GM04503 (cell line): ENCODE data around the gene TP53BP1.
"Not testable (repeated sequence)": the region's sequence is repeated elsewhere in the genome, so short reads cannot be mapped to it uniquely, and the experiment has no call there.

Experiments used
- DNase-seq: peaks from one replicate; pipeline ENCODE4 v3.0.0-alpha.2; 2012; ENCODE audit warnings: low read depth

TP53BP1 gene

DNA sequence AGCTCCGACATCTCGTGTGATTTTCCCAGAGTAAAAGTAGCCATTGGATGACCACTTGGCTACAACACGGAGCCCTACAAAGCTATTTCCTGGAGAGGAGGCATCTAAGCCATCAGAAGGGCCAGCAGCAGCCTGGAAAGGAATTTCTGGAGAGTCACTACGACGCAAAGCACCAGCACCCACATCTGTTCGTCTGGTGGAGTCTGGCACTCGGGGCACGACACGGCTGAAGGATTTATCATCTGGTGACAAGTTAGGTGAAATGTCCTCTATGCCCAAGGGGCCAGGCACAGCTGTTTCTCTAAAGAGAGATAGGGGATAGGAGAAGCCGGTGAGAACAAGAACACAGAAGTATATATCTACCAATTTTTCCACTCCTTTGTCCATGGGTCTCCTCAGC lies 72.5 kb downstream of the TP53BP1 start:
- no peak for DNase-seq

DNA sequence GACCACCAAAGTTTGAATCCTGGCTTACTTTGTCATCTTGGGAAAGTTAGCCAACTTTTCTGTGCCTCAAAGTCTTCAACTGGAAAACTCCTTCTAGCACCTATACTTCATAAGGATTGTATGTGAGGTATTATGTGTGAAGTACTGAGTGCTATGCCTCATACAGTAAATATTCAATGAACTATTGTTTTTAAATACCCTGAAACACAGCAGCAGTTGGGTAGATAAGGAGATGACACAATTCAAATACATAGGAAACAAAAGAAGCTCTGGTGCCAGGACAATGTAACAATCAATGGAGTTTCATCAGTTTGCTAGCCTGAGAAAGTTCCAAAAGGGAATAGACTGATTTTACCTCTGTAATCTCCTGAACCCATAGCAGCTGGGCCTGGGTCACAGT lies 78.8 kb downstream of the TP53BP1 start:
- DNase-seq = no peak

DNA sequence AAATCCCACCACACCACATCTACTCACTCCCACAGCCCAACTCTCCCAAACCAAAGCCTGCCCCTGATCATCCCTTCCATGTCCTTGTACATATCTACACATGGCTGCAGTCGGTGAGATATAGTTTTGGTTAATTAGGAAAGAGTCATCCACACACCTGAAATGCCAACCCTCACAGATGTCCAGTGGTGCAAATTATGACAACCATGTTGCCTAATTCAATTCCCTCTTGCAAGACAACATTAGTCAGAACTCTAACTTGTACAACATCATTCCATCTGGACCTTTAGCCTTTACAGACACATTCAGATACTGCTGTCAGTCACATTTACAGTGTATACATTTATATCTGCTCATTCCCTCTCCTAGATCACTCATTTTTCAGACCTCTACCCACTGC lies 80.9 kb downstream of the TP53BP1 start:
- no peak for DNase-seq

DNA sequence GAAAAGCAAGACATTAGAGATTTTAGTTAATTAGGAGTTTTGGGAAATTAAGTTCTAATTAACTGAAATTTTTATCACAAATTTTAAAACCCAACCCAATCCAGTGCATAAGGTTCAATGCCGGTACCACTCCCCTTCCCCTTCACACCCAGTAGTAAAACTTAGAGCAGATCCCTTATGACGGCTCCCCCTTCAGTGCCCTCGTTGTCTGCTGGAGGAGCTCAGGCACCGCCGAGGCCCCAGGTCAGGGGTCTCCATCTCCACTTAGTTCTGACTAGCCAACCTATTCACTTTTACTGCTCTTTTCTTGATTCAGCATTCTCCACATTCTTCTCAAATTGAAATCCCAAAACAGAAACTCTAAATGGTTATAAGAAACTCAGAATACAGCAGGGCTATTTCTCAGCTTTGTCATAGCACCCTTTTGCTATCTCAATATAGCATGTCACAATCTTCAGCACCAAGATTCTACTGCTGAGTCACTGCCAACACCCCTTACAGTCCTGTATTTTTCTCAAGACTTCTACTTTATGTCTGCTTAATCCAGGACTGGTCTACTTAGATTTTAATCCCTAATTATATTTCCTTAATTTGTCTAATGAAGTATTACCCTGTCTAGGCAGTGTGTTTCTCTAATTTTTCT lies 82.3 kb downstream of the TP53BP1 start:
- peak; percentile 14 for DNase-seq

DNA sequence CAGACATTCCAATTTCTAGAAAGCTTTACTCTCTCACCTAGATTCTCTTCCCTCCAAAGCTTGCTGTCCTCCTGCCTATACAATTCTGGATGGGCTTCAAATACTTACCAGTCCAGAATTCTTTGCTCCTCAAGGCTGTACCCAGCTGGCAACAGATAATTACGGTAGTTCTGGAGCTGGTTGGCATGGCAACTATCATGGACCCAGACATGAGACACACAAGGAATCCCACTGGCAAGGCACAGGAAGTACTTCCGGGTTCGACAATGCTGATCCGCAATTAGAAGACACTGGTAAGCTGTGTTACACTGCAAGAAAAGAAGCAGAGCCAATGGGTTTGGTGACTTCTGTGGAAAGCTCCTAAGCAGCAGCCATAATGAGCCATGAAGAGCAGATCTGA lies 84.2 kb downstream of the TP53BP1 start:
- DNase-seq = no peak

DNA sequence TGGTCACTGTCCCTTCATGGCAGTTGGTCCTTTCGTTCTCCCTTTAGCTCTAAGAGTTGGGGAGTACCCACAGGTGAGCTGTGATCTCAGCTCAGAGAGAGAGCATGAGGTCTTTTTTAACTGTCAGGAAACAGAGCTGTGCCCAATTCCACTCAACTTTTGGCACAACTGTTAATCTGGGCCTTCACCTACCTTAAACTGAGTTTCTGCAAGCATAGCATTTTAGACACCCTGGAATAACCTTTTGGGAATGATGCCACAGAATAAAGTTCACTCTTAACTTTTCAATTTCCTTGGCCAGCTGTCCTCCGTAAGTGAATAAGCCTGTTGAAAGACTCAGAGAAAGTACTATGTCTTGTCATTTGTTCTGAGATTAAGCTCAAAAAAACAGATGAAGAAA lies 86.1 kb downstream of the TP53BP1 start:
- no peak for DNase-seq

DNA sequence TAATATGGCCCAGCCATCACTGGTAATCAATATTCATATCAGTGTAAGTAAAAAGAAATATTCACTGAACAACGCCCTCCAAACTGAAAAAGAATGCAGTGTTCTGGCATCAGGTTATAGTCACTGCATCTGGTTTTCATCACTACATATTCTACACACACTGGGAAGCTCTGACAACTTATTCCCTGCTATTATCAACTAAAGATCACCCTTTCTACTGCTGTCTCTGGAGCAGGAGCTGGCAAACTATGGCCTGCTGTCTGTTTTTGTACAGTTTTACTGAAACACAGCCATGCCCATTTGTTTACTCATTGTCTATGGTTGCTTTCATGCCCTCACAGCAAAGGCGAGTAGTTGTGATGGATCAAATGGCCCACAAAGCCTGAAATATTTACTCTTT lies 86.8 kb downstream of the TP53BP1 start:
- DNase-seq = no peak

DNA sequence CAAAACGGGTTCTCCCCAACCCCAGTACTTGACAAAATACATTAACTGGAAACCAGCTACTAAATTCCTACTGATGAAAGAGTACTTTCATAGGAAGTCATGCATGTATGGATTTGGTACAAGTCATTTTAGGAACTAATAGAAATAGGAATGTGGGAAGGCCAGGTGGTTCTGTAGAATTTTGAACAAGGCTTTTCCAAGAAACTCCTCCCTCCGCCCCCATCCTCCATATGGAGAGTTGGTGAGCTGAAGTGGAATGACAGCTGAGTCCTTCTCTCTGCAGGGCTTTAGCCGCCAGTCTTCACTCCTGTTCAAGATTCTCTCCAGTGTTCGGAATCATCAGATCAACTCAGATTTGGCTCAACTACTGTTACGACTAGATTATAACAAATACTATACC lies 88.8 kb downstream of the TP53BP1 start:
- no peak for DNase-seq

DNA sequence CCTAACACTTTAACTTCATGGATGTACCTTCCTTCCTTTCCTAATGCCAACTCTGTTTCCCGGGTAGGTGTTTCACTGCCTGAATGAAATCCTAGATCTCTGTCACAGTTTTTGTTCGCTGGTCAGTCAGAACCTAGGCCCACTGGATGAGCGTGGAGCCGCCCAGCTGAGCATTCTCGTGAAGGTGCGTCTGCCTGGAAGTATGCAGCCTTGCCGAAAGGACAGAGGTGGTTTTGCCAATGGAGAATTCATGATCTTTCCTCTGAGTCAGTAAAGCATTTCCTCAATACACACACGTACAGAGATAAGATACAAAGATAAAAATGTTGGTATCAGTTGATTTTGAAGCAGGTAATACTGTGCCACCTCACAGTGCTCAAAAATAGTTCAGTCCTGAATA lies 89.3 kb downstream of the TP53BP1 start:
- DNase-seq = no peak

DNA sequence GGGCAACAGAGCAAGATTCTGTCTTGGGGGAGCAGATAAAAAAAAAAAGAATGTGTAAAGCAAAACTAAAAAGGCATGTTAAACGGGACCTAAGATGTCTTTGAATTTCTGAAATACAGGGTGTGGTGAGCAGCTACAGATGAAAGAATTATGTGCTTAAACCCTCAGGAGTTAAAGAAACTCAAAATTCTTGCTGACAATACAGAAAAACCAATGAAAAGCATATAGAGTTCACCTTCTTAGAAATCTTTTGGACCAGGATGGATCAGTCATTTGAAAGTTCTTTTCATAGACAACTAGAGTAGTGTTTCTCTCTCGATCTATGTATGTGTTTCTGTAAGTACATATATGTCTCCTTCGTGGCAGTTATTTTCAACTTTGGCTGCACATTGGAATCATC lies 90.7 kb downstream of the TP53BP1 start:
- no peak for DNase-seq

DNA sequence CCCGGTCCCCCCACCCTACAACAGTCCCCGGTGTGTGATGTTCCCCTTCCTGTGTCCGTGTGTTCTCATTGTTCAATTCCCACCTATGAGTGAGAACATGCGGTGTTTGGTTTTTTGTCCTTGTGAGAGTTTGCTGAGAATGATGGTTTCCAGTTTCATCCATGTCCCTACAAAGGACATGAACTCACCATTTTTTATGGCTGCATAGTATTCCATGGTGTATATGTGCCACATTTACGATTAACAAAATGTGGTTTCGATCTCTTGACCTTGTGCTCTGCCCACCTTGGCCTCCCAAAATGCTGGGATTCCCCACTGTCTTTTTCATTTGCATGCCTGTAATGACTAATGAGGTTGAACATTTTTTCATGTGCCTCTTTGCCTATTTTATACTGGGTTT lies 99.4 kb downstream of the TP53BP1 start:
- DNase-seq = not testable (repeated sequence)

DNA sequence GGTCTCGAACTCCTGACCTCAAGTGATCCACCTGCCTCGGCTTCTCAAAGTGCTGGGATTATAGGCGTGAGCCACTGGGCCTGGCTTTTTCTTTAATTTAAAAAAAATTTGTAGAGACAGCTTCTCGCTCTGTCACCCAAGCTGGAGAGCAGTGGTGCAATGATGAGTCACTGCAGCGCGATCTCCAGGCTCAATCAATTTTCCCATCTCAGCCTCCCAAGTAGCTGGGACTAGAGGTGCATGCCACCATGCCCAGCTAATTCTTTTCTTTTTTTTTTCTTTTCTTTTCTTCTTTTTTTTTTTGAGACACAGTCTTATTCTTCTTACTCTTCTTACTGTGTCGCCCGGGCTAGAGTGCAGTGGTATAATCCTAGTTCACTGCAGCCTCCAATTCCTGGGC lies 102.2 kb downstream of the TP53BP1 start:
- no peak for DNase-seq

DNA sequence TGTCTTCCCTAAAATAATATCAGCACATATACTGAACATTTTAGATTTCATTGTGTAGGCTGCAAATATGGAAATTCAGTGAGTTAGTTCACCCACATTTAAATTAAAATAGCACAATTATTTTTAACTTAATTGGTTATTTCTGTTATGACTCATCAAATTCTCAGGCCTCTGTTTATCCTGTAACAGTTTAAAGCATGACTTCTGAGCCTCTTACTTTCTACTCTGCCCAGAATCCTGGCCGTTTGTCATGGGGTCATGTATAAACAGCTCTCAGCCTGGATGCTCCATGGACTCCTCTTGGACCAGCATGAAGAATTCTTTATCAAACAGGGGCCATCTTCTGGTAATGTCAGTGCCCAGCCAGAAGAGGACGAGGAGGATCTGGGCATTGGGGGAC lies 109.9 kb downstream of the TP53BP1 start:
- no peak for DNase-seq

DNA sequence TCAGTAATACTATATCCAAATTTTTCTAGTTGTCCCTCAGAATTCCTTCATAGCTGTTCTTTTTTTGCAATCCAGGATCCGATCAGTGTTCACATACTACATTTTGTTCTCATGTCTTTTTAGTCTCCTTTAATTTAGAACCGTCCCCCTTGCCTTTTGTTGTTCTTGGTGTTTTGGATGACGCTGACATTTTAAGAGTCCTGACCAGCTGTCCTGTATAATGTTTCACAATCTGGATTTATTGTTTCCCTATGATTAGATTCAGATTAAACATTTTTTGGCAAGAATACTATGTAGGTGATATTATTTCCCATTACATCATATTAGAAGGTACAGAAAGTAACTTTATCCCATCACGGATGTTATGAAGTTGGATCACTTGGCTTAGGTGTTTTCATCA lies 110.6 kb downstream of the TP53BP1 start:
- DNase-seq = no peak

DNA sequence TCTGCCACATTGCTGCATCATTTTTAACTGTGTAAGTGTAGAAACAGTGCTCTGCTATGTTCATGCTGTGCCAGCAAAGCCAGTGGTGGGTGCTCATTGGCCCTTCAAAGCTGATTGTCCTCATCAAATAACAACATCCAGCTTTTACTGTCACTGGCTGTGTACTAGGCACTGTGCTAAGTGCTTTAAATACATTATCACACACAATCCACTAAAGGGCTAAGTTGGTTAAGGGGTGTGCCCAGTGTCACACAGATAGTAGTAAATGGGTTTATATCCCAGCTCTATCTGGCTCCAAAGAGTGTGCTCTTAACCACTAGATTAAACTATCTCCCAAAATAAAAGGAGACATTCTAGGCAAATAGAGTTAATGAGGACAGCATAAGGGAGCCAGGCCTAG lies 114.4 kb downstream of the TP53BP1 start:
- DNase-seq = no peak

DNA sequence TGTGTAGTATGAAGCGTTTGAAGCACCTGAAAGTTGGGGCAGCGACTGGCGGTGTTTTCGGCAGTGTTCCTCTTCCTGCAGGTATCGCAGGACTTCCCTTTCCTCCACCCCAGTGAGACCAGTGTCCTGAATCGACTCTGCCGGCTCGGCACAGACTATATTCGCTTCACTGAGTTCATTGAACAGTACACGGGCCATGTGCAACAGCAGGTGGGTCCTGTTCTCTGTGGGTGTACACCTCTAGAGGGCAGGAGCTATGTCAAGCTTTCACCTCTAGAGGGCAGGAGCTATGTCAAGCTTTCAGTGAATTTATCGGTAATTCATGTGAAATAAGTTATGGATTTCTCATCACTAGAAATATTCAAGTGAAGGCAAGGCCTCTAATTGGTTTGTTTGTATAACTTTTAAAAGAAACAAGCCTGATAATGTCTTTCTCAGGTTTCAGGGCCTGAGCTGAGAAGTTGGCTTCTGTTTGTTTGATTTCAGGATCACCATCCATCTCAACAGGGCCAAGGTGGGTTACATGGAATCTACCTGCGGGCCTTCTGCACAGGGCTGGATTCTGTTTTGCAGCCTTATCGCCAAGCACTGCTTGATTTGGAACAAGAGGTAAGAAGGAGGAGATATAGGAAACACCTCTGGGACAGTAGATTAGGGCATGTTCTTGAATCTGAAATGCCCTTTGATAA lies 116.8 kb downstream of the TP53BP1 start:
- DNase-seq = no peak

DNA sequence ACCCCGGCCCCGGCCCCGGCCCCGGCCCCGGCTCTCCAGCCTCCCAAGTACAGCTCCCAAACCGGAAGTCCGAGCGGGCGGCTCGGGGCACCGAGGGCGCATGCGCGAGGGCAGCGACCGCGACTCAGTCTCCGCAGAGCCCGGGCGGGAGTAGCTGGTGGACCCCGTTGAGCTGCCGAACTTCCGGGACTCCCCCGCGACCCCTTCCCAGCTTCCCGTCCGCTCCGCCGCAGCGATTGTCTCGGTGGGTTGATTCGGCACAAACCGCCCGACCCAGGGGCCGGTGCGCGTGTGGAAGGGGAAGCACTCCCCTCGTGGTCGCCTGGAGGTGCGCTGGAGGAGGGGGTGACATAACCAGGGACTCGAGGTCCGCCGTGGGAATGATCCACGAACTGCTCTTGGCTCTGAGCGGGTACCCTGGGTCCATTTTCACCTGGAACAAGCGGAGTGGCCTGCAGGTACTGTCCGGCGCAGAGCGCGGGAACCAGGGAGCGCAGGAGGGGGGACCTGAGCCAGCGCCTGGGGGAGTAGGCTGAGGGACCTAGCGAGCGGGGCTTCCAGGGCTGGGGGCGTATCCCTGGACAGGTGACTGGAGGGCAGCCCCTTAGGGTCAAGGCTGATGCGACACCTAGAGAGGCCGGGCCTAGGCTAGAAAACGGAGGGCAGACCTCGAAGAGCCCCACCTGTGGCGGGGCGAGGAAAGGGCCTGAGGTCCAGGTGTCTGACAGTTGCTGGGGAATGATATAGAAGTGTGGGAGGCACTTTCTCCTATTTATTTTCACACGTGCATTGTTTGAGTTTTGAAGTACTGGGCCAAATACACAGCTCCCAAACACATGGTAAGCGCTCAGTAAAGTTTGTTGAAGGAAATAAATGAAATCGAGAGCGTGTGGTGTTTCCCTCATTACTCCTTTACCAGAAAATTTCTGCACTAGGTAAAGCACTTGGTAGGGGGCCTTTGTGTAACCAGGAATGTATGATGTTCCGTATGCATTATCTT lies 121.7 kb downstream of the TP53BP1 start, which contains the start of the genes TUBGCP4 and ZSCAN29:
Gene TUBGCP4 (plus strand): TSS at position 127 of the 1,000 bp plus-strand sequence. CDS start 254 bp downstream, at position 381.
Gene ZSCAN29 (minus strand): TSS at position 69 of the 1,000 bp plus-strand sequence. CDS start 1,130 bp downstream, outside the sequence.
- no peak for DNase-seq

DNA sequence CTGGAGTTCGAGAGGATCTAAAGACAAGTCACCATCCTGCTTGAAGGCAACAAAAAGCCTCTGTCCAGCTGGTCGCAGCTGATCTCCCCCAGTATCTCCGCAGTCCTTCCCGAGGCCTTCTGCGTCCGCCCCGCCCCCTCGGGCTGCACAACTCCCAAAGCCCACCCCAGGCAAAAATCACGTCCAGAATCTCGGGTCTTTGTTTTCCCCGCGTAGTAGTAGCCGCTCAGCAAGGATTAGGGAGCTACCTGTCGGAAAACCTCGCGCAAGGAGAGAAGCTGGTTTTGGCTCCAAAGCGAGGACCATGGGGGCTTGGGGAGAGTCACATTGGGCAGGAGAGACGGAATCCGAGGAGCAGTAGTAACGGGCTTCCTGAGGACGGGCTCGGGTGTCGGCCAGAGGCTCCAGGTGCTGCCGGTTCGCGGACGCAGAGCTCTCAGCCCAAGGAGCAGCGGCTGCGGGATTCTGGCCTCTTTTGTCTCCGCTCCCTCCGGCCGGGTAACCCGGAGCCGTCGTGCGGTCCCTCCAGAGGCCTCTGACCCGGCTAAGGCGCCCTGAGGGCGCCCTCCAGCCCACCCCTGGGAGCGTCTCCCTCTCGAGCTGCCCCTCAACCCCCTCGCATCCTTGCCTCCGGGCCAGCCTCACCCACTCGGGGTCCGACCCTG lies 122.5 kb downstream of the TP53BP1 start:
- DNase-seq = no peak

DNA sequence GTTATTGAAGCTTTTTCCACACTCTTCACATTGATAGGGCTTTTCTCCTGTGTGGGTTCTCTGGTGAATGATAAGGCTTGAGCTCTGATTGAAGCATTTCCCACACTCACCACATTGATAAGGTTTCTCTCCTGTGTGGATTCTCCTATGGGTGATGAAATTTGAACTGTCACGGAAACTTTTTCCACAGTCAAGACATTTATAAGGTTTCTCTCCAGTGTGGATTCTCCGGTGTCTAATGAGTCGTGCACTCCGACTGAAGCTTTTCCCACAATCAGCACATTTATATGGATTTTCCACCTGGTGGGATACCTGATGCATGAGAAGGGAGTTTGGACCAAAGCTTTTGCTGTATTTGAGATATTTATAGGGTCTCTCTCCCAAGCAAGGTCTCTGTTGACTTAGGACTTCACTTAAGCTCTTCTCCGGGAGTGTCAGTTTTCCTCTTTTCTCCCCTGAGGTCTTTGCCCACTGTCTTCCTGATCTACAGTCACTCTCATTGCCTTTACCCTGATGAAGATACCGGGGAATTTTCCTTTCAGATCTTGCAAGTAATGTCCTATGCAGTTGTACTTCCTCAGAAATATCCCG lies 131.5 kb downstream of the TP53BP1 start:
- no peak for DNase-seq

DNA sequence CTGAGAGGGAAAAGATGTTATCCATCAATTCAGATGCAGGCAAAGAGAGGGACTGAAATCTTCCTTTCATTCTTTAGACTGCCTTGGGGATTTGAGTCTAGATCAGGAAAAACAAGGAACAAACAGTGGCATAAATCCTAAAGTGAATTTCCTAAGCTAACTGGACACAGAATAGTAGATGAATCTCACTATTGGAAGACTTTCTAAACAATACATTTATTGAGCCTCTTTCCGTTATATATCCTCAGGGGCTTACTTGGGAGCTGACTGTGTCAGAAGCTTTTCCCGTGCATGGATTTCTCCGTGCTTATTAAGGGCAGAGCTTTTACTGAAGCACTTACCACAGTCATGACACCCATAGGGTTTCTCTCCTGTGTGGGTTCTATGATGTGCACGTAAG lies 132.1 kb downstream of the TP53BP1 start:
- no peak for DNase-seq
